Measurements from ENCODE around the gene TEAD3. TPM values are rescaled to one million over a fixed set of nuclear protein-coding genes. Genes with fewer than 3 reads are reported as not detected.

Gene TEAD3
- total RNA-seq, 1 donor from 2014 or later, result 25.3 TPM

GRCh38 chr6:35477028-35477427 is 19.9 kb downstream of the TEAD3 start:
- no peak for DNase-seq (ENCODE audit: low spot score)

- DNase-seq (ENCODE audit: low spot score), result no peak
Measured at GRCh38 chr6:35476004-35476403, 20.9 kb downstream of the TEAD3 start.

GRCh38 chr6:35475573-35475972 is 21.3 kb downstream of the TEAD3 start:
- DNase-seq (ENCODE audit: low spot score), result no peak

GRCh38 chr6:35474942-35475570 is 21.8 kb downstream of the TEAD3 start:
- DNase-seq (ENCODE audit: low spot score), result no peak

GRCh38 chr6:35474131-35474941 is 22.5 kb downstream of the TEAD3 start:
- DNase-seq (ENCODE audit: low spot score), result no peak

GRCh38 chr6:35473850-35474130 is 23.1 kb downstream of the TEAD3 start:
- no peak for DNase-seq (ENCODE audit: low spot score)

- DNase-seq (ENCODE audit: low spot score), result no peak
Measured at GRCh38 chr6:35473075-35473849, 23.6 kb downstream of the TEAD3 start.

GRCh38 chr6:35471836-35472345 is 25.0 kb downstream of the TEAD3 start:
- DNase-seq (ENCODE audit: low spot score), result no peak

GRCh38 chr6:35470663-35471120 is 26.2 kb downstream of the TEAD3 start:
- DNase-seq (ENCODE audit: low spot score), result no peak

GRCh38 chr6:35469751-35470662 is 26.9 kb downstream of the TEAD3 start:
- DNase-seq (ENCODE audit: low spot score), result no peak

GRCh38 chr6:35468980-35469750 is 27.7 kb downstream of the TEAD3 start:
- DNase-seq (ENCODE audit: low spot score), result no peak

- peak; percentile 97 for DNase-seq (ENCODE audit: low spot score)
Measured at GRCh38 chr6:35468181-35468979, 28.5 kb downstream of the TEAD3 start, which contains the start of gene RPL10A. TSS of gene RPL10A (plus strand) at chr6:35468401. CDS start at chr6:35468435, 34 bp downstream.

- DNase-seq (ENCODE audit: low spot score), result no peak
Measured at GRCh38 chr6:35465646-35466045, 31.2 kb downstream of the TEAD3 start.

GRCh38 chr6:35463292-35463691 is 33.6 kb downstream of the TEAD3 start:
- no peak for DNase-seq (ENCODE audit: low spot score)

- DNase-seq (ENCODE audit: low spot score), result no peak
Measured at GRCh38 chr6:35461270-35461669, 35.6 kb downstream of the TEAD3 start.

- no peak for DNase-seq (ENCODE audit: low spot score)
Measured at GRCh38 chr6:35457907-35458306, 39.0 kb downstream of the TEAD3 start.

- DNase-seq (ENCODE audit: low spot score), result no peak
Measured at GRCh38 chr6:35454391-35455110, 42.3 kb downstream of the TEAD3 start.

GRCh38 chr6:35453236-35453635 is 43.6 kb downstream of the TEAD3 start:
- DNase-seq (ENCODE audit: low spot score), result no peak

Measured in mesenteric fat pad (tissue), 1 donor.